A673 (cell line): Measurements from ENCODE around the gene LEO1.

ENCODE experiments used
- EZH2 ChIP-seq: fragments of 200-600 bp; sonication (generic); IDR thresholded peaks from 2 replicates; pipeline ENCODE4 v1.6.1; 2017; ENCODE audit warnings: borderline replicate concordance, low read depth, mild to moderate bottlenecking, mixed read lengths, antibody characterized with exemption, low read length; ENCODE audit not compliant: poor library complexity, severe bottlenecking
- TF ChIP-seq, protein P1 (sequence below): fragments of 300-800, 200-600 bp; sonication (generic); conservative IDR thresholded peaks from 2 replicates; pipeline ENCODE4 v1.5.1; 2017; ENCODE audit warnings: low read depth, mild to moderate bottlenecking, antibody characterized with exemption, low read length, moderate library complexity, mixed read lengths

DNA sequence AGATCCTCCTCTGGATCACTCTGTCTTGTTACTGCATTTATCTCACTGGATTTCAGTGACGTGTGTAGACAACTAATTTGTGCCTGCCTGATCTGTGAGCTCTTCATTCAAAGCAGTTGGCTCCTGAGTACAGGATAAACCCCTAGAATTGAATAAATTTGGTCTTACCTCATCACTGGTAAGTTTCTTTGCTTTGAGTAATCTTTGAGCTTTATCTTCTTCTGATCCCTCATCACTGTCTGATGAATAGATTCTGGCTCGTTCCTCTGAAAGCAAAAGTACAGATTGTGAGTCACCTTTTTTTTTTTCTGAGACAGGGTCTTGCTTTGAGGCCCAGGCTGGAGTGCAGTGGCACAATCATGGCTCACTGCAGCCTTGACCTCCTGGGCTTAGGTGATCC, 24.5 kb downstream of the LEO1 start:
- TF ChIP-seq, protein P1, sequence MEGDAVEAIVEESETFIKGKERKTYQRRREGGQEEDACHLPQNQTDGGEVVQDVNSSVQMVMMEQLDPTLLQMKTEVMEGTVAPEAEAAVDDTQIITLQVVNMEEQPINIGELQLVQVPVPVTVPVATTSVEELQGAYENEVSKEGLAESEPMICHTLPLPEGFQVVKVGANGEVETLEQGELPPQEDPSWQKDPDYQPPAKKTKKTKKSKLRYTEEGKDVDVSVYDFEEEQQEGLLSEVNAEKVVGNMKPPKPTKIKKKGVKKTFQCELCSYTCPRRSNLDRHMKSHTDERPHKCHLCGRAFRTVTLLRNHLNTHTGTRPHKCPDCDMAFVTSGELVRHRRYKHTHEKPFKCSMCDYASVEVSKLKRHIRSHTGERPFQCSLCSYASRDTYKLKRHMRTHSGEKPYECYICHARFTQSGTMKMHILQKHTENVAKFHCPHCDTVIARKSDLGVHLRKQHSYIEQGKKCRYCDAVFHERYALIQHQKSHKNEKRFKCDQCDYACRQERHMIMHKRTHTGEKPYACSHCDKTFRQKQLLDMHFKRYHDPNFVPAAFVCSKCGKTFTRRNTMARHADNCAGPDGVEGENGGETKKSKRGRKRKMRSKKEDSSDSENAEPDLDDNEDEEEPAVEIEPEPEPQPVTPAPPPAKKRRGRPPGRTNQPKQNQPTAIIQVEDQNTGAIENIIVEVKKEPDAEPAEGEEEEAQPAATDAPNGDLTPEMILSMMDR: no peak
- no peak for TF ChIP-seq EZH2
